ENCODE data around the gene FOXR1.

GRCh38 chr11:118956094-118956846 lies 15.3 kb upstream of the FOXR1 start, which contains the start of gene UPK2:
- TF ChIP-seq EZH2 (IDR thresholded peaks at IDR 0.05; ENCODE audit: borderline replicate concordance, insufficient read depth, low read length, poor library complexity, severe bottlenecking) (no peak), CTCF (IDR thresholded peaks at IDR 0.05; ENCODE audit: poor library complexity, severe bottlenecking) (peak; percentile 99), RAD21 (conservative IDR thresholded peaks at IDR 0.05) (peak; percentile 100), POLR2AphosphoS5 (IDR thresholded peaks at IDR 0.05) (no peak), SMC3 (conservative IDR thresholded peaks at IDR 0.05; ENCODE audit: poor library complexity) (peak; percentile 100), EP300 (conservative IDR thresholded peaks at IDR 0.05; ENCODE audit: poor library complexity, severe bottlenecking) (peak; percentile 27)
- TF ChIP-seq, protein P1, sequence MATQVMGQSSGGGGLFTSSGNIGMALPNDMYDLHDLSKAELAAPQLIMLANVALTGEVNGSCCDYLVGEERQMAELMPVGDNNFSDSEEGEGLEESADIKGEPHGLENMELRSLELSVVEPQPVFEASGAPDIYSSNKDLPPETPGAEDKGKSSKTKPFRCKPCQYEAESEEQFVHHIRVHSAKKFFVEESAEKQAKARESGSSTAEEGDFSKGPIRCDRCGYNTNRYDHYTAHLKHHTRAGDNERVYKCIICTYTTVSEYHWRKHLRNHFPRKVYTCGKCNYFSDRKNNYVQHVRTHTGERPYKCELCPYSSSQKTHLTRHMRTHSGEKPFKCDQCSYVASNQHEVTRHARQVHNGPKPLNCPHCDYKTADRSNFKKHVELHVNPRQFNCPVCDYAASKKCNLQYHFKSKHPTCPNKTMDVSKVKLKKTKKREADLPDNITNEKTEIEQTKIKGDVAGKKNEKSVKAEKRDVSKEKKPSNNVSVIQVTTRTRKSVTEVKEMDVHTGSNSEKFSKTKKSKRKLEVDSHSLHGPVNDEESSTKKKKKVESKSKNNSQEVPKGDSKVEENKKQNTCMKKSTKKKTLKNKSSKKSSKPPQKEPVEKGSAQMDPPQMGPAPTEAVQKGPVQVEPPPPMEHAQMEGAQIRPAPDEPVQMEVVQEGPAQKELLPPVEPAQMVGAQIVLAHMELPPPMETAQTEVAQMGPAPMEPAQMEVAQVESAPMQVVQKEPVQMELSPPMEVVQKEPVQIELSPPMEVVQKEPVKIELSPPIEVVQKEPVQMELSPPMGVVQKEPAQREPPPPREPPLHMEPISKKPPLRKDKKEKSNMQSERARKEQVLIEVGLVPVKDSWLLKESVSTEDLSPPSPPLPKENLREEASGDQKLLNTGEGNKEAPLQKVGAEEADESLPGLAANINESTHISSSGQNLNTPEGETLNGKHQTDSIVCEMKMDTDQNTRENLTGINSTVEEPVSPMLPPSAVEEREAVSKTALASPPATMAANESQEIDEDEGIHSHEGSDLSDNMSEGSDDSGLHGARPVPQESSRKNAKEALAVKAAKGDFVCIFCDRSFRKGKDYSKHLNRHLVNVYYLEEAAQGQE (IDR thresholded peaks at IDR 0.05; ENCODE audit: borderline replicate concordance) = no peak

Data from neural cell (in vitro differentiated cells).